Measurements from ENCODE around the gene CD82. TPM values are rescaled to one million over a fixed set of nuclear protein-coding genes. Genes with fewer than 3 reads are reported as not detected.

The CD82 gene
- total and polyA plus RNA-seq, 11 donors = 20.1 to 76.2 (median 37.3) TPM

- peaks cover 0 to 33% (median 12%) of the 10 kb centered on the region in 9 donors for H3K36me3 ChIP-seq
- no peaks in the 10 kb centered on the region for H3K27me3 ChIP-seq
- H3K4me3 ChIP-seq = no peak overlapping the region
- peaks cover 0 to 49% (median 21%) of the 10 kb centered on the region in 12 donors for H3K4me1 ChIP-seq
- 80 to 82% (median 81%) methylated on average over 9 to 11 of the region's 11 CpGs for WGBS, 4 donors
- H3K27ac ChIP-seq = peak overlapping the region in 3 of 12 donors; percentile 18 to 60 (median 21)
- no peaks in the 10 kb centered on the region for H3K9me3 ChIP-seq
- TF ChIP-seq CTCF (IDR thresholded peaks at IDR 0.05) = no peak
- no peak for TF ChIP-seq POLR2A (IDR thresholded peaks at IDR 0.05)
- DNase-seq (no peak), ATAC-seq (no peak)
- intact Hi-C loops (cut with DNase I) = no loop called here
These were observed 43.7 kb downstream of the CD82 start for GRCh38 chr11:44608991-44609782.

GRCh38 chr11:44609783-44610155, 44.3 kb downstream of the CD82 start:
- Histone ChIP-seq H3K36me3 (peaks cover 0 to 30% (median 12%) of the 10 kb centered on the region in 9 donors), H3K9me3 (no peaks in the 10 kb centered on the region), H3K27me3 (no peaks in the 10 kb centered on the region), H3K27ac (peak overlapping the region in 3 of 12 donors; percentile 18 to 60 (median 21)), H3K4me1 (peaks cover 0 to 49% (median 25%) of the 10 kb centered on the region in 12 donors), H3K4me3 (no peak overlapping the region)
- intact Hi-C loops (cut with DNase I) = loop anchor here in 3 of 10 donors (2.0 to 10.0 kb wide), 4 partner anchors 45 to 515 kb away; partner anchors contain the start of genes CD82 (in 1 of the 3) and EXT2 (in 1 of the 3)
- TF ChIP-seq POLR2A (IDR thresholded peaks at IDR 0.05) = no peak
- TF ChIP-seq CTCF (IDR thresholded peaks at IDR 0.05) = no peak
- WGBS, 4 donors = 69 to 78% (median 75%) methylated on average over 3 of the region's 3 CpGs
- no peak for DNase-seq
- ATAC-seq = no peak

GRCh38 chr11:44610186-44610955, 44.9 kb downstream of the CD82 start:
- peaks cover 0 to 51% (median 30%) of the 10 kb centered on the region in 12 donors for H3K4me1 ChIP-seq
- DNase-seq (no peak), ATAC-seq (no peak)
- intact Hi-C loops (cut with DNase I) = loop anchor here in 3 of 10 donors (2.0 to 10.0 kb wide), 4 partner anchors 46 to 516 kb away; partner anchors contain the start of genes CD82 (in 1 of the 3) and EXT2 (in 1 of the 3)
- 76 to 92% (median 91%) methylated on average over 9 of the region's 9 CpGs for WGBS, 4 donors
- H3K27me3 ChIP-seq = no peaks in the 10 kb centered on the region
- TF ChIP-seq POLR2A (IDR thresholded peaks at IDR 0.05) = no peak
- no peak for TF ChIP-seq CTCF (IDR thresholded peaks at IDR 0.05)
- no peak overlapping the region for H3K4me3 ChIP-seq
- H3K27ac ChIP-seq = peak overlapping the region in 3 of 12 donors; percentile 12 to 71 (median 60)
- H3K9me3 ChIP-seq = no peaks in the 10 kb centered on the region
- peaks cover 0 to 28% (median 8%) of the 10 kb centered on the region in 9 donors for H3K36me3 ChIP-seq
